Gastrocnemius medialis (tissue), 4 donors: ENCODE data around the gene ACACA. TPM values are rescaled to one million over a fixed set of nuclear protein-coding genes. Genes with fewer than 3 reads are reported as not detected.

ENCODE experiments used
- ATAC-seq, 2 donors: fragments of 150-250 bp; one replicate each; pipeline ENCODE4 v1.9.1; 2016
- DNase-seq, 2 donors: peaks; one replicate each; pipeline ENCODE4 v3.0.0-alpha.2; 2019
- H3K27ac ChIP-seq, 4 donors: fragments of 200-600 bp; sonication (generic); 1 replicate in 1 of 4; 2 replicates in 3 of 4; pipeline ENCODE4 v1.5.1; 2016 to 2018; ENCODE audit warnings: mild to moderate bottlenecking in 2 of 4, moderate library complexity in 1 of 4
- H3K27me3 ChIP-seq, 3 donors: fragments of 200-600 bp; sonication (generic) in 2 of 3; 1 replicate in 1 of 3; 2 replicates in 2 of 3; pipeline versions ENCODE4 v1.5.1 to v1.6.0; 2016 to 2019; ENCODE audit warnings: mild to moderate bottlenecking in 1 of 3, moderate library complexity in 1 of 3
- H3K36me3 ChIP-seq, 2 donors: fragments of 200-600 bp; sonication (generic) in 1 of 2; one replicate each; pipeline ENCODE4 v1.5.1; 2017 to 2018
- H3K4me1 ChIP-seq, 2 donors: fragments of 200-600 bp; sonication (generic) in 1 of 2; one replicate each; pipeline ENCODE4 v1.5.1; 2016 to 2017; ENCODE audit warnings: mild to moderate bottlenecking in 2 of 2
- H3K4me3 ChIP-seq, 4 donors: fragments of 200-600 bp; sonication (generic) in 3 of 4; 1 replicate in 1 of 4; 2 replicates in 3 of 4; pipeline ENCODE4 v1.5.1; 2016 to 2019; ENCODE audit warnings: mild to moderate bottlenecking in 2 of 4
- H3K9me3 ChIP-seq, 3 donors: fragments of 200-600 bp; sonication (generic) in 2 of 3; 1 replicate in 1 of 3; 2 replicates in 2 of 3; pipeline ENCODE4 v1.5.1; 2016 to 2019
- CTCF ChIP-seq, 5 experiments: fragments of 450-650 bp in 3 of 5; fragments of 200-600 bp in 2 of 5; sonication (generic) in 2 of 5; IDR thresholded peaks in 4 of 5; conservative IDR thresholded peaks in 1 of 5; 1 replicate in 4 of 5; 2 replicates in 1 of 5; pipeline ENCODE4 v1.5.1; 2016 to 2019; ENCODE audit warnings: antibody characterized with exemption in 5 of 5, mild to moderate bottlenecking in 3 of 5, moderate library complexity in 3 of 5
- POLR2A ChIP-seq, 2 donors: fragments of 450-650 bp; IDR thresholded peaks; one replicate each; pipeline ENCODE4 v1.6.1; 2017; ENCODE audit warnings: antibody characterized with exemption in 2 of 2, mild to moderate bottlenecking in 2 of 2, moderate library complexity in 2 of 2
- in situ Hi-C, 4 donors: fragments of 200-750 bp; cut with MboI; loops; one replicate each; pipeline versions ENCODE4 v1.15.0 to v1.8.0; 2017; ENCODE audit warnings: low sequenced_read_pairs in 4 of 4
- intact Hi-C: fragments of 100-400 bp; cut with DNase I; formaldehyde crosslinking; loops from one replicate; pipeline ENCODE4 v1.15.1; 2023; ENCODE audit warnings: low total_unique reads
- total RNA-seq, 4 donors: library from RNA; depleted of rRNA; stranded (reverse); fragments of >200 nt; gene quantifications; one replicate each; pipeline versions ENCODE4 v1.1.0 to v1.2.3, GENCODE V29; 2016

Gene ACACA
- total RNA-seq, 4 donors from 2014 or later = 13.4 to 28.9 (median 18.9) TPM

GRCh38 chr17:37342589-37342988 lies 64.0 kb downstream of the ACACA start:
- ATAC-seq (no peak), DNase-seq (no peak)
- no peaks in the 10 kb centered on the region for H3K27me3 ChIP-seq
- peaks cover 0 to 5% of the 10 kb centered on the region in 2 donors for H3K36me3 ChIP-seq
- intact Hi-C loops = no loop called here
- TF ChIP-seq CTCF (IDR thresholded peaks at IDR 0.05 in 4 of 5, conservative IDR thresholded peaks at IDR 0.05 in 1 of 5) (no peak), POLR2A (IDR thresholded peaks at IDR 0.05) (no peak)
- no peaks in the 10 kb centered on the region for H3K9me3 ChIP-seq
- H3K27ac ChIP-seq = no peak overlapping the region
- in situ Hi-C loops = no loop called here
- no peaks in the 10 kb centered on the region for H3K4me1 ChIP-seq
- H3K4me3 ChIP-seq = no peak overlapping the region

- intact Hi-C loops (no loop called here), in situ Hi-C loops (no loop called here)
- DNase-seq (no peak), ATAC-seq (no peak)
- TF ChIP-seq CTCF (IDR thresholded peaks at IDR 0.05 in 4 of 5, conservative IDR thresholded peaks at IDR 0.05 in 1 of 5) (no peak), POLR2A (IDR thresholded peaks at IDR 0.05) (no peak)
- peaks cover 0 to 5% of the 10 kb centered on the region in 2 donors for H3K36me3 ChIP-seq
- no peaks in the 10 kb centered on the region for H3K4me1 ChIP-seq
- H3K27ac ChIP-seq = no peak overlapping the region
- H3K27me3 ChIP-seq = no peaks in the 10 kb centered on the region
- no peak overlapping the region for H3K4me3 ChIP-seq
- no peaks in the 10 kb centered on the region for H3K9me3 ChIP-seq
Measured at GRCh38 chr17:37340804-37341203, 65.8 kb downstream of the ACACA start.

DNA sequence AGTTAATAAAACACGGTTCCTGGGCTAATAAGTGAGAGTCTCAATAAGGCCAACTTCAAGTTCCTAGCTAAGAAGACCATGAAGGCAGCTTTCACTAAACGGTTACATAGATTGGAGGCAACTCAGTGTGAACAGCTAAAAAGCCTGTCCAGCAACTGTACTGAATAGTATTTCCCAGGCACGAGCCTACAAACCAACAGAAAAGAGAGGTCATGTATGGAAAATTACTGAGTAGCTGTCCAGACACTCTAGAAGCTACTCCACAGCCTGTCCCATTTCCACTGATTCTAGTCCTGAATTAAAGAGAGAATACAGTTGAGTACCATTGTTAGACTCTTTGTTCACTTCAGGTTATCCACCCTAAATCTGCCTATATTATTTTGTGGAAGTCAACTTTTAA lies 67.3 kb downstream of the ACACA start:
- peaks cover 0 to 5% of the 10 kb centered on the region in 2 donors for H3K36me3 ChIP-seq
- DNase-seq (no peak), ATAC-seq (peak in 1 of 2 donors; percentile 79)
- H3K4me1 ChIP-seq = no peaks in the 10 kb centered on the region
- intact Hi-C loops = no loop called here
- in situ Hi-C loops = no loop called here
- H3K9me3 ChIP-seq = no peaks in the 10 kb centered on the region
- no peak overlapping the region for H3K27ac ChIP-seq
- TF ChIP-seq POLR2A (IDR thresholded peaks at IDR 0.05) (no peak), CTCF (IDR thresholded peaks at IDR 0.05 in 4 of 5, conservative IDR thresholded peaks at IDR 0.05 in 1 of 5) (no peak)
- H3K4me3 ChIP-seq = no peak overlapping the region
- no peaks in the 10 kb centered on the region for H3K27me3 ChIP-seq

DNA sequence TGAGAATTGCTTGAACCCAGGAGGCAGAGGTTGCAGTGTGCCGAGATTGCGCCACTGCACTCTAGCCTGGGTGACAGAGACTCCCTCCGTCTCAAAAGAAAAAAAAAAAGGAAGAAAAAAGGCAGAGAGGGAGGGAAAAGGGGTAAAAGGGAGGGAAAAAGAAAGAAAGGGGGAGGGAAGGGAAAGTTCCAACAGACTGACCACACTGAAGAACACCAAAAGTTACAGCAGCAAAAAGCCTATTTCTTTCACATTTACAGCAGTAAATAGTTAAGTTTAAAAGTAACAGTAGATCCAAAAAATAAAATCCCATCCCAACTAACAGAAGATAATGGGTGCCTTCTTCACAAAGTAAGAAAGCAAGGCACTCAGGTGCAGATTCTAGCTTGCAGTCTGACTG lies 67.8 kb downstream of the ACACA start:
- intact Hi-C loops (no loop called here), in situ Hi-C loops (no loop called here)
- ATAC-seq = no peak
- TF ChIP-seq POLR2A (IDR thresholded peaks at IDR 0.05) (no peak), CTCF (IDR thresholded peaks at IDR 0.05 in 4 of 5, conservative IDR thresholded peaks at IDR 0.05 in 1 of 5) (no peak)
- H3K9me3 ChIP-seq = no peaks in the 10 kb centered on the region
- H3K4me1 ChIP-seq = no peaks in the 10 kb centered on the region
- no peak overlapping the region for H3K4me3 ChIP-seq
- DNase-seq = no peak
- no peak overlapping the region for H3K27ac ChIP-seq
- peaks cover 0 to 5% of the 10 kb centered on the region in 2 donors for H3K36me3 ChIP-seq
- no peaks in the 10 kb centered on the region for H3K27me3 ChIP-seq
